ENCODE measurements around the gene CYSTM1. TPM values are rescaled to one million over a fixed set of nuclear protein-coding genes. Genes with fewer than 3 reads are reported as not detected.
"Not testable (repeated sequence)": the region's sequence is repeated elsewhere in the genome, so short reads cannot be mapped to it uniquely, and the experiment has no call there.

The CYSTM1 gene
- total RNA-seq, 1 donor from 2014 or later, result 13.0 TPM

DNA sequence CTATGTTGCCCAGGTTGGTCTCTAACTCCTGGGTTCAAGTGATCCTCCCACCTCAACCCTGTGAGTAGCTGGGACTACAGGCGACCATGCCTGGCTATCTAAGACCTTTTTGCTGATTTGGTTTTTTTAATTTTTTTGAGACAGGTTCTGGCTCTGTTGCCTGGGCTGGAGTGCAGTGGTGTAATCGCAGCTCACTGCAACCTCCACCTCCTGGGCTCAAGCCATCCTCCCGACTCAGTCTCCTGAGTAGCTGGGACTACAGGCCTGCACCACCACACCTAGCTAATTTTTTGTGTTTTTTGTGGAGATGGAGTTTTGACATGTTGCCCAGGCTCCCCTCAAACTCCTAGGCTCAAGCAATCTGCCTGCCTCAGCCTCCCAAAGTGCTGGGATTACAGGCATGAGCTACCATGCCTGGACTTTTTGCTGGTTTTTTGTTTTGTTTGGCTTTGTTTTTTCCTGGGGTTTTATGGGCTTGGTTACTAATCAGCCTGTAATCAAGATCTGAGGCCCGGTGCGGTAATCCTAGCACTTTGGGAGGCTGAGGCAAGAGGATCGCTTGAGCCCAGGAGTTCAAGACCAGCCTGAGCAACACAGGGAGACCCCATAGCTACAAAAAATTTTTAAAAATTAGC is 3.6 kb downstream of the CYSTM1 start:
- DNase-seq, result no peak

DNA sequence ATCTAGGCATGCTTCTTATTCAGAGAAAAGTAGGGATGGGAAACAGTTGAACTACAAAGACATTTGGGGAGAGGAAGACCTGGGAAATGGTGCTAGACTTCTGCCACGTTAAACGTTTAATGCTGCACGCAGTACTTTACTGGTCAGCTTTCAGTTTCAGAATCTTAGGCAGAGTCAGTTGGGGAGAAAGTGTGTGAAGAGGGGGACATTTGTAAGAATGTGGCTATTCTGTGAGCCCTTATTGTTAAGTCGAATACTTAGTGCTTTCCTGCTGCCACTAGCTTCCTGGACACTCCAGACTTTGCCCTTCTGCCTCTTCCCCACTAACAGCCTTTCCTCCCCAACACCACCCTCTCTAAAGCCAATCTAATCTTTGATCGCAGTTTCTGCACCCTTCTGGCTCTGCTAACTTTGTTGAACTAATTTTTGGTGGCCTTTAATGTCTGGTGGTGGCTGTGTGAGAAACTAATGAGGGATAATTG is 6.1 kb downstream of the CYSTM1 start:
- DNase-seq, result no peak

DNA sequence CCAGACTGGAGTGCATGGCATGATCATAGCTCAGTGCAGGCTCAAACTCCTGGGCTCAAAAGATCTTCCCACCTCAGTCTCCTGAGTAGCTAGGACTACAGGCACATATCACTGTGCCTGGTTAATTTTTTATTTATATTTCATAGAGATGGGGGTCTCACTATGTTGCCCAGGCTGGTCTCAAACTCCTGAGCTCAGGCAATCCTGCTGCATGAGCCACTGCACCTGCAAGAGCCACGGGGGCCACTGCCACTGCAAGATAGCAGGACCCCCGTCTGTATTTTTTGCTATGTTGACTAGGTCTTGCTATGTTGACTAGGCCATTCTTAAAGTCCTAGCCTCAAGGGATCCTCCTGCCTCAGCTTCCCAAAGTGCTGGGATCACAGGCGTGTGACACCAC is 6.5 kb downstream of the CYSTM1 start:
- DNase-seq, result no peak

DNA sequence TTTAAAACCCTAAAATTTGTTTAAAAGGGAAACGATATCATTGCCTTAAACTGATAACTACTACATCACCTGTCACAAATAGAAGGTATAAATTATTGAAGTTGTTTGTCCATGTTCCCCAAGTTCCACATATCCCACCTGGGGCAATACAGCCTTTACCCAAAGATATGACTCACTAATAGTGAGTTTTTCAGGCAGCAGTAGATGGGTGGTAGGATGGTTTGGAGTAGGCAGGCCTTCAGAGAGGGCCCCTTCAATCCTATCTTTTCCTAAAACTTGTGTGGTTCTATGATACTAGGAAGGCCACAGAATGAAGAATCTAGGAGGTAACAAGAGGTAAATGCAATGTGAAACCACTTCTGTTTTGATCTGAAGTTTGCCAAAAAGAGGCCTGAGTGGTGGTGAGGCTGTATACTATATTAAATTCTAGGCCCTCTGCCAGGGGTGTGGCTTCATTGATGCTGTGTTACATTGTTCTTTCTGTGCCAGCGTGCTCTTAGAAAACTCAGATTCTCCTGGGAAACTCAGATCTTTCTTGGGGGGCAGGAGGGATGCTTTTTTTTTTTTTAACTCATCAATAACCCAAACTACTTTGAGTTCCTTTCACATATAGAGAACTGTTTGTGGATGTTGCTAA is 7.2 kb downstream of the CYSTM1 start:
- DNase-seq, result no peak

DNA sequence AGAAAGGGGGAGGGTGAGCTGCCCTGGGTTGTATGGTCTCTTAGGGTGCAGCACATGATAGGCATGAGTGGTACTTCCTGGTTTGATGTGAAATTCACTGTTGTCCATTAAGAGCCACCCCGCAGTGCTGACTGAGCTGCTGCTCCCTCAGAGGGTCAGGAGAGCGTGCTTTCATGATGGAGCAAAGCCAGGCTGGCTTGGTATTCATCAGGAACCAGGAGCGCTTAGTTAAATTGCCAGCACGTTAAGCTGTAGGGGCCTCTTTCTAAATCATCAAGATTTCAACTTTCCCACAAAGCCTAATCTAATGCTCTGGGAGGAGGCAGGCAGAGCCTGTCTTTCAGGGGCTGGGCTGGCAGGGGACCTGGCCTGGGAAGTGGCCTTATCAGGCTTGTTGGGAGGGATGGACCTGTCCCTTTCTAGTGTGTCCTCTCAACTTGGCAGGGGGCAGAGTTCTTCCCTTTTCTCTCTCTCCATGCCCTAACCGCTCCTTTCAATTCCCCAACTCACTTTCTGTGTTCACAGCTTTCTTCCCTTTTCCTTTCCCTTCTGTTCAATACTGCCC is 7.9 kb downstream of the CYSTM1 start:
- no peak for DNase-seq

DNA sequence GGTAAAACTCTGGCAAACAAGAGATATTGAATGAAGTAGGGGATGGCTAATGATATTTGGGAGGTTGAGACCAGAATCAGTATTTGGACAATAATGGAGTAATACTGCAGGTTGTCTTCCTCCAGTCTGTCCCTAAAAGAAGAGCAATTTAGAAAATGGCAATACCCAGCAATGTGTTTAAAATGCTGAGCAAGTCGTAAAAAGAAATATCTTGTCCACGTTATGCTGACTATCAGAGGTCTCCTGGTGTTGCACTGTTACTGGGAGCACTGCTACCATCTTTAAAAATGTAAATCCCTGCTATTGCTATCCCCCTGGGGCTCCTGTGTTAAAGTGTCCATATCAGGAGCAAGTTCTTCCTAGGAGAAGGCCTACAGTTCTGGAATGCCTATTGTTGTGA is 10.4 kb downstream of the CYSTM1 start:
- no peak for DNase-seq

DNA sequence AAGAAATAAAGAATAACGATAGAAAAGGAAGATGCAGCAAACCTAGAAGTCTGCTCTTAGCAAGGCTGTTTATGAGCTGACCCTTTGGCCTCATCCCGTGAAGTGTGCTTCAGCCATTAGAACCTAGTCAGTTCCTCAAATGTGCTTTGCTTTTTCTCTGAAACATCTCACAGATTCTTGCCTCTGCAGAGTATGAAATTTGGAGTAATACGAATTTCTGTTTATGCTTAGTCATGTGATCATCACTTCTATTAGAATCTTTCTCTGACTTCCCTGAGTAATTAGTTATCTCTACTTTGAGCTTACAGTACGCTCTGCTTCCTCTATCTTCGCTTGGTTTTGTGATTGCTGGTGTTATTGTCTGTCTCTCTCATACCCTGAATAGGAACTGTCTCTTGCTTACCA is 11.3 kb downstream of the CYSTM1 start:
- DNase-seq, result no peak

DNA sequence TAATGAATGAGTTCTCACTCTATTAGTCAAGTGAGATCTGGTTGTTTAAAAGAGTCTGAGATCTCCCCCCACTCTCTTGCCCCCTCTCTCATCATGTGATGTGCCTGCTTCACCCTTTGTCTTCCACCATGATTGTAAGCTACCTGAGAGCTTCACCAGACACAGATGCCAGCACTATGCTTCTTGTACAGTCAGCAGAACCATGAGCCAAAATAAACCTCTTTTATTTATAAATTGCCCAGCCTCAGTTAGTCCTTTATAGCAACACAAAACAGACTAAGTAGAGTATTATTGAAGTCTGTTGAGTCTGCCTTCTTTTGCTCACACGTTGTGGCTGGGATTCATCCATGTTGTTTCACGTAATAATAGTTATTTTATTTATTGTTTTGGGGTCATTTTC is 14.3 kb downstream of the CYSTM1 start:
- no peak for DNase-seq

DNA sequence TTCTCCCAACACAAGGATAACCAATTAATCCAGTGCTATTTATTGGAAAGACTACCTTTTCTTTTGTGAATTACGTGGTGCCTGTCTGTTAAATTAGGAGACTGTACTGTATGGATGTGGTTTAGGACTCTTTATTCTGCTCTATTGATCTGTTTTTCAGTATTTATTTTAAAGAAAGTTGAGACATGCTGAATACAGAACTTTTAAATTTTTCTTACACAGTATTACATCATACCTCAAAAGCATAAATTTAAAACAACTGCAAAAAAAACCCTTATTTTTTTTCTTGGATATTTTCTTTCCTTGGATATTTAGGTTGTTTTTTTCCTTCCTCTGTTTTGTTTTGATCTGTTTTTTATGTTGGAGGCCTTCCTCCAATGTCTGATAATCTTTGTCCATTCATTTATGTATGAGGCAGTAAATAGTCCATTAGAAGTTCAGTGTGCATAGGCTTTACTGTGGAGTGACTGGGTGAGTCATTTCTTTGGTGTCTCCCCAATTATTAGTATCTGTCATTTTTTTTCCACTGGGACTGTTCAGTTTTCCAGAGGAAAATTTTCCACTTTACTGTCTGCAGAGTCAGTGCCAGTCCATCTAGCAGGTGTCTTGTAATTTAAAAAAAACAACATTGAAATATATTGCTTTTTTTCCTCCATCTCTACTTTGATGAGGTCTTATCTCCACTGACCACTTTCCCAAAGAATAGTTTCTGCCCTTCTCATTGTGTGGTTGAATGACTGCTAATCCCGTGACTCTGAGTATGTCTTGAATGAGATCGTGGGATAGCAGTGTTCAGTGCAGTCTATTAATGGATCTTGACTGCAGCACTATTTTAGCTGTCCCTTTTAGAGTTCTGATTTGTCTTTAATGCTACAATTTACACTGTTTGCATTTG is 15.2 kb downstream of the CYSTM1 start:
- no peak for DNase-seq

DNA sequence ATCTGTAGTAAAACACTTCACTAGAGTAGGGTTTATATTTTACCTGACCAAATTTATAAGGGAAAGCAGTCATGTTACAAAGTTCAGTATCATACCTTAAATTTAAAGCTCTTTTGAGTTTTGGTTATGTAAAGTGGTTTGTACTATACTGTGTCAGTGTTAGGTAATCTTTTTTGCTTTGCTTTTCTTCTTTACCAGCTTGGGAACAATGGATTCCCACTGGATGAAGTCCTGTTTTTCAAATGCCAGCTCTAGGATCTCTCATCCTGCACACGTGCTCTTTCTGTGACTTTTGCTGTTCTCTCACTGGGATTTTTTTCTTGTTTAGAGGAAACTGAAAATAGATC is 15.9 kb downstream of the CYSTM1 start:
- no peak for DNase-seq

DNA sequence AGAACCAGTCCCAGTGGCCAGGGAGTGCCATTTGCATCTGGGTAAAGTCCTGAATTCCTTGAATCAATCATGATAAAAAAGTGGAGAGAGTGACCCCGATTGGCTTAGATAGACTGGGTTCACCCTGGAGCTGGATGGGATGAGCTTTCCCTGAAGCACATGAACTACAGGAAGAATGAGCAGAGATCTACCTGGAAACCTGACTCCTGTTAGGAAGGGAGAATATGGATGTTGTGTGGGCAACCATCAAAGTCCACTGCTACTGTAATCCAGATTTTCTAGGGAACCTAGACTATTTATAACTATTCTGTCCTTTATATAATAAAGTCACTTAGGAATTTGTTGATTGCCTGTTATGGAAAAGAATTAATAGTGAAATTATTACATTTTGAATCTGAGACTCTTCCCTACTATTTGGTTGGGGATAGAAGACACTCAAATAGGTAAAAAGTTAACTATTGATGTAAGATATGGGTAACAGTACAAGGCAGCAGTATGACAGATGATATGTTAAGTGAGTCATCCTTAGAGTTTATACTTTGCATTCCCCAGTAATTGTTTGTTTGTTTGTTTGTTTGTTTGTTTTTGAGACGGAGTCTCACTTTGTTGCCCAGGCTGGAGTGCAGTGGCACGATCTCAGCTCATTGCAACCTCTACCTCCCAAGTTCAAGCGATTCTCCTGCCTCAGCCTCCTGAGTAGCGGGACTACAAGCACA is 17.9 kb downstream of the CYSTM1 start:
- DNase-seq, result no peak

DNA sequence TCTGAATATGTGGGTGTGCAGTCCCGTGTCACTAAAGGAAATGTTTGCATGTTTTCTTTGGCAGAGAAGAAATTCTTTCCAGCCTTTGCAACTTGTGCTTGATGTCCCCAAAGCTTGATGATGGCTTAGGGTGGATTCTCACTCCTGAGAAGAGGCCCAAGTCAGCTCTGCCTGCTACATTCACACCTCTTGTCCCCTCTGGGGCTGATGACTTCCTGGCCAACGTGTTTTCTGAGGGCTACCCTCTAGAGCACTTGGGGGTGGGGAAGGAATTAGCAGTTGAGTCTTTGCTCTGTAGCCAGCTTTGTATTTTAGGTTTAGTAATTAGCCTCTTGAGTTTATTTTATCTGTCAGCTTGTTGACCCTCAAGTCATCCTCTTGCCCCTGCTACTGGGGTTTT is 19.7 kb downstream of the CYSTM1 start:
- DNase-seq, result no peak

DNA sequence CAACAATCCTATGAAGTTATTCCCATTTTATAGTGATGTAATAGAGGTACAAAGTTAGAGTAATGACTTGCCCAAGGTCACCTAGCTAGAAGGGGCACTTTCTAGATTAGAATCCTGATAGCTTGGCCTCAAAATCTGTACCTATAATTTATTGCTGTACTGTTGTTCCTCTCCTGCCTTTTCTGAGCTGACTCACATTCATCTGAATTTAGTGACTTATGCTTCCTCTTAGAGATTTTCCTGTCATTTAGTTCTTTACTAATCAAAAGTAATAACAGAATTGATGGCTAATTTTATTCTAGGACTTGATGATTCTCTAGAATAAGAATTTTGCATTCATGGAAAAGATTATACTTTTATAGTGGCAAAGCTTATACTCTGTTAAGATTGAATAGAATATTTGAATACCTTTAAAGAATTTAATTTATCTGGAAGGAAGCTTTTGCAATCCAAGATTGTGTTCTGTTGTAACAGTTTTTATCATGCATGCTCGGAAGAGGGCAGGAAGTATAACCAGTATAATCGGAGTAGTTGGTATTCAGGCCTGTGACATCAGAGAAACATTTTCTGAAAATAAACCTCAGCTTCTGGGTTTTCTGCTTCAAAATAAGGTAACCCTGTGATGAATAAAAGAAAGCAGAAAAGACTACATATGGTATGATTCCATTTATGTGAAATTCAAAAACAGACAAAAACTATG is 21.3 kb downstream of the CYSTM1 start:
- no peak for DNase-seq

DNA sequence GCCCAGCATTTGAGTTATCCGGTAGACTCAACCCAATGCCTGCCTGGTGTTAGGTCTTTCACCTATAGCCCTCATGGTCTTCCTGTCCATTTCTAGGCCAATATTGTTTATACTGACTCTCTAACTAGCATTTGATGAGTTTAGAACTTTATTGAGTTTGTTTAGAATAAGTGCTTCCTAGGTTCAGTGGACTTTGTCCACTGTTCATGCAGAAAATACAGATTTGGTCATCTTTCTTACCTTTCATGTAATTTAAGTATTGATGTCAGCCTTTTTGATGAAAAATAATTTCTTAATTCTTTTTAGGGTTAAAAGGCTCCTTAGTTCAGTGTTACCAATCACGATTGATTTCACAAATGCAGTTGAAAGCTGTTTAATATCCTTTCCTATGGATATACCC is 22.0 kb downstream of the CYSTM1 start:
- DNase-seq, result no peak

DNA sequence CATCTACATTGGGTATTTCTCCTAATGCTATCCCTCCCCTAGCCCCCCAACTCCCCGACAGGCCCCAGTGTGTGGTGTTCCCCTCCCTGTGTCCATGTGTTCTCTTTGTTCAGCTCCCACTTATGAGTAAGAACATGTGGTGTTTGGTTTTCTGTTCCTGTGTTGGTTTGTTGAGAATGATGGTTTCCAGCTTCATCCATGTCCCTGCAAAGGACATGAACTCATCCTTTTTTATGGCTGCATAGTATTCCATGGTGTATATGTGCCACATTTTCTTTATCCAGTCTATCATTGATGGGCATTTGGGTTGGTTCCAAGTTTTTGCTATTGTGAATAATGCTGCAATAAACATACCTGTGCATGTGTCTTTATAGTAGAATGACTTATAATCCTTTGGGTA is 23.9 kb downstream of the CYSTM1 start:
- not testable (repeated sequence) for DNase-seq

DNA sequence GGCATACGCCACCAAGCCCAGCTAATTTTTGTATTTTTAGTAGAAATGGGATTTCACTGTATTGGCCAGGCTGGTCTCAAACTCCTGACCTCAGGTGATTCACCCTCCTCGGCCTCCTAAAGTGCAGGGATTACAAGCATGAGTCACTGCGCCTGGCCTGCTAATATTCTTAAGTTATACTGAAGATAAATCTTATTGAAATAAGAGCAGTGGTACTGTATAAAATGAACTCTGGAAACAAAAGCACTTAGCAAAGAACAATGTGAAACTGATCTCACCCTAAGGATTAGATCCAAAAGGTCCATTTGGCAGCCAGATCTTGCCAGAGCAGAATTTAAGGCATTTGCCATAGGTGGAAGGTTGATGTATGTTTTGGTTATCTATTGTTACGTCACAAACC is 27.1 kb downstream of the CYSTM1 start:
- no peak for DNase-seq

DNA sequence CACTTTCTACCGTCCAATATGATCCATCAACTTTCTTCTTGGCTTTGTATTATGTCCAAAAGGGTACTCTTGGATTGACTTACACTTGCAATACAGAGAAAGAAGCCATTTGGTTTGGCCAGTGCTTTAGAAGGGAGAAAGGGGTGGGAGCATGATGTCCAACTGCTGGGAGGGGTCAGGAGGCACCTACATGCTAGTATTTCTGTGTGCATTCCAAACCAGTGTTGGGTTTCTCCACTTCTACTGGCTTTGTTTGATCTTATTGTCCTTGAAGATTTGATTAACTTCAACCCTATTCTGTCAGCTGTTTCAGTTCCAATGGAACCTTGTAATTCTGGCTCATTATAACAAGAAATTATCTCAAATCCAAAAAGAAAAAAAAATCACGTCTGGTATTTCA is 27.6 kb downstream of the CYSTM1 start:
- DNase-seq, result no peak

DNA sequence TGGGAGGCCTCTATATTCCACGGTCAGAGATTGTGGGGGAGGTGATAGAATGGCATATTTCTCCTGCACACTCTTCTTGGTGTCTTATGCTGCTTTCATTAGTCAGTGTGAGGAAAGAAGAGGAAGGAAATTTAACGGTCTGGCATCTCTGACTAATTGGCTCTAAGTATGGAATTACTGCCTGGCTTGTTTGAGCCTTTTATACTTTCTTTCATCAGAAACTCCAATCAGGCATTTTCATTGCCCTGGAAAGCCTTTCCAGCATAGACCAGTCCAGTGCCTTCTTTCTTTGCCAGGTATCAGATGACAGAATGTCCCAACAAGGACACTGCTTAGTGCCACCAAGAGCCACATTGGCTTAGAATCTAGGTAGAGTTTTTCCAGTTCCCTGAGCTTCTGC is 30.2 kb downstream of the CYSTM1 start:
- DNase-seq, result no peak

DNA sequence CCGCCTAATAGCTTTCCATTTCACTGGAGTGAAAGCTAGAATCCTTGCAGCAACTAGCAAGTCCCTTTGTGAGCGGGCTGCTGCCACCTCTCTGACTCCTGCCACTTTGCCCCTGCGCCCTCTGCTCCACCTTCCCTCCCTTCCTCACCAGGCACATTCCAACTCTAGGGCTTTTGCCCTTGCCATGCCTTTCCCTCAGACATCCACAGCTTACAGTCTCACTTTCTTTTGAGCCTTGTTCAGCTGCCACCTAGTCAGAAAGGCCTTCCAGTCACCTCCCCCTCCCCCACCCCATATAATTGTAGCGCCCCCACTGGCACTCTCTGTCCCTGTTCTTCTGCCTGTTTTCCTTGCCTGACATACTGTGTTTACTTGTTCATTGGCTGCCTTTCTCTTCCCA is 31.0 kb downstream of the CYSTM1 start:
- DNase-seq, result no peak

DNA sequence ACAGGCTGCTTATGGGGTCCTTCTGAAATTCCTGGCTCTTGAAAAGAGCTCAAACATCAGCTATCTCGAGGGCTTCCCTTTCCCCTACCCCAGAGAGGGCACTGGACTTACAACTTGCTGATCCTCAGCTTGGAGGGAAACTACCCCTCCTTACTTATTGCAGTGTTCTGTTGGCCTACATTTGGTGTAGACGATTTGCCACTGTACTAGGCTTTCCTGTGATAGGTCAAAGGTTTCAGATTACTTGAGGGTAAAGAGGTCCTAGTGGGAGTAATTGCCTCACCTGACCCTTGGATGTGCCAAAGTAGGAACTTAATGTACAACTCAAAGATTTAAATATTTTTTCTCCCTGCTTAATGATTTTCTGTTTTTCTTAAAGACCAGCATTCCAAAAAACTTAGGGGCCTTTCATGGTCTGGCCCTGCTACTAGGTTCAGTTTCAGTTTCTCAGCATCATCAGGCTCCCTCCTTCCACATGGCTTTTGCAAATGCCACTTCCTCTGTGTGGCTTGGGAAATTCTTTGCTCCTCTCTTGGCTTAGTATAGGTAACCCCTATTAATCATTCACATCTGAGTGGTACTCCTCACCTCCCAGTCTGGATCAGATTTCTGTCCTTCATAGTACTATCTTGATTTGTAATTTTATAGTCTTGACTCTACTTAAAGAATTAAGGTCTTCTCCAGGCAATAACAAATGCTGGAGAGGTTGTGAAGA is 32.4 kb downstream of the CYSTM1 start:
- DNase-seq, result no peak

DNA sequence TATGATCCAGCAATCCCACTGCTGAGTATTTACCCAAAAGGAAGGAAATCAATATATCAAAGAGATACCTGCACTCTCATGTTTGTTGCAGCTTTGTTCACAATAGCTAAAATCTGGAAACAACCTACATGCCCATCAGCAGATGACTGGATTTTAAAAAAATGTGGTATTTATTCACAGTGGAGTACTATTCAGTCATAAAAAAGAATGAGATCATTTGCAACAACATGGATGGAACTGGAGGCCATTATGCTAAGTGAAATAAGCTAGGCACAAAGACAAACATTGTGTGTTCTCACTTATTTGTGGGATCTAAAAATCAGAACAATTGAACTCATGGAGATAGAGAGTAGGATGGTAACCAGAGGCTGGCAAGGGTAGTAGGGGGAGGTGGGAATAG is 33.1 kb downstream of the CYSTM1 start:
- no peak for DNase-seq

All from skin of body (tissue), 2 donors.